Stimulated activated CD8-positive, alpha-beta memory T cell treated with anti-CD3 and anti-CD28 coated beads, Interleukin-4, amount 100 ng/mL, for 1 hour (primary cell): ENCODE data around the gene CSRNP3.
"Not testable (repeated sequence)": the region's sequence is repeated elsewhere in the genome, so short reads cannot be mapped to it uniquely, and the experiment has no call there.

Experiments used
- DNase-seq, 2 donors: peaks; one replicate each; pipeline ENCODE4 v3.0.0-alpha.2; 2020; ENCODE audit warnings: low read depth in 2 of 2, low spot score in 1 of 2

The CSRNP3 gene

DNA sequence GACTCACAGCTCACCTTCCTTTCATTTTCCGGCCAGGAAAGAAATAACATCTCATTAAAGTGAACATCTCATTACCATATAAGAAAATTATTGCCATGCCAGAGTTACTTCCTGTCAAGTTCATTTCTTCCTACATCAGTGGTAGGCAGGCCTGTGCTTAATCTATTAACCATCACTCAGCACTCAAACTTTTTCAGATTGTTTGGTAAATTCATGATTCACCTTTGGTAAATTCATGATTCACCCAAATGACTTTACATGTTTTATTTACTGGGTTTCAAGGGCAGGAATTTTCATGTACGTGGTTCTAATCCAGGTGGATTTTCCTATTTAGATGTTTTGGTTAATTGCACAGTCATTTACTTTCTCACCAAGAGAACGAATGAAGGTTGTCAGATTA, 116.5 kb downstream of the CSRNP3 start:
- DNase-seq = no peak

DNA sequence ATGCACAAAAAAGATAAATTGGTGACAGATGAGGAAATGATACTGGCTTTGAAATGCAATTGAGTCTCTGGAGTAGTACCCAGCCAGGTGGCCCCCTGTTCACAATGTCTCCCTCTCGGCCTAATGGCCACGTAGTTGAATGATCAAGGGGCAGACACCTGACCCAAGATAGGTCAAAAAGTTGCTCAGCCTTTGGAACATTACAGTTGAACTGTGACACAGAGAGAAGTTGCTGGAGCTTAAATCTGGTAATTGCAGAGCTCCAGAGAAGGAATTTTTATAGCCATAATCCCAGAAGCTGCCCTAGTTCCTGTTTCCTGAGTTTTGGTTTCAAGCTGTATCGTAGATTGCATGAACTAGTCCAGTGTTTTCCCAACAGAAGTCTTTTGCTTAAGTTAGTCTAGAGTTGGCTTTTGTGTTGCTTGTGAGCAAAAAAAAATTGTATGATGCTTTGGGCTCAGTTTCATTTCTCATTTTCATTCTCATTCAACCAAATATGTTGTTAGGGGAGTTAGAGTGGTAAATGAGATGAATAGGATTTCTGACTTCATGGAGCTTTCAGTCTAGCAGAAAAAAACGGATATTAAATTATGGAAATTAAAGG, 117.9 kb downstream of the CSRNP3 start:
- DNase-seq = no peak

DNA sequence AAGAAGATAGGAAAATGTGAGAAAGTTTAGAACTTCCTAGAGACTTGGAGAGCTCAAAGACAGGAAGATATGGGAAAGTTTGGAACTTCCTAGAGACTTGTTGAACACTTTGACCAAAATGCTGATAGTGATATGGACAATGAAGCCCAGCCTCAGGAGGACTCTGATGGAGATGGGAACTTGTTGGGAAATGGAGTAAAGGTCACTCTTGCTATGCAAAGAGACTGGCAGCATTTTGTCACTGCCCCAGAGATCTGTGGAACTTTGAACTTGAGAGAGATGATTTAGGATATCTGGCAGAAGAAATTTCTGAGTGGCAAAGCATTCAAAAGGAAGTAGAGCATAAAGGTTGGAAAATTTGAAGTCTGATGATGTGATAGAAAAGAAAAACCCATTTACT, 121.5 kb downstream of the CSRNP3 start:
- not testable (repeated sequence) for DNase-seq

DNA sequence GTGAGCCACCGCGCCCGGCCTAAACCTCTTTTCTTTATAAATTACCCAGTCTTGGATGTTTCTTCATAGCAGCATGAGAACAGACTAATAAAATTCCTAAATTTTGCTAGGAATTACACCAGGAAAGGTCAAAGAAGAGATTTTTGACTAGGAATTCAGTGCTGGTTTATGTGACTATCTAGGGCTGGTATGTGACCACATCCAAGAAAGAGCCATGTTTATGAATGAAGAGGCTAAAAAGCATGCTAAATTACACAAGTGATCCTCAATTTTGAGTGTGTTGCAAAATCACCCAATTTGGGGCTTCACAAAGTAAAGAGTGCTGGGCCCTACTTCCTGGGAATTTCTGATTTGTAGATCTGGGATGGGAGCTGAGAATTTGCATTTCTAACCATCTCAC, 123.6 kb downstream of the CSRNP3 start:
- no peak for DNase-seq

DNA sequence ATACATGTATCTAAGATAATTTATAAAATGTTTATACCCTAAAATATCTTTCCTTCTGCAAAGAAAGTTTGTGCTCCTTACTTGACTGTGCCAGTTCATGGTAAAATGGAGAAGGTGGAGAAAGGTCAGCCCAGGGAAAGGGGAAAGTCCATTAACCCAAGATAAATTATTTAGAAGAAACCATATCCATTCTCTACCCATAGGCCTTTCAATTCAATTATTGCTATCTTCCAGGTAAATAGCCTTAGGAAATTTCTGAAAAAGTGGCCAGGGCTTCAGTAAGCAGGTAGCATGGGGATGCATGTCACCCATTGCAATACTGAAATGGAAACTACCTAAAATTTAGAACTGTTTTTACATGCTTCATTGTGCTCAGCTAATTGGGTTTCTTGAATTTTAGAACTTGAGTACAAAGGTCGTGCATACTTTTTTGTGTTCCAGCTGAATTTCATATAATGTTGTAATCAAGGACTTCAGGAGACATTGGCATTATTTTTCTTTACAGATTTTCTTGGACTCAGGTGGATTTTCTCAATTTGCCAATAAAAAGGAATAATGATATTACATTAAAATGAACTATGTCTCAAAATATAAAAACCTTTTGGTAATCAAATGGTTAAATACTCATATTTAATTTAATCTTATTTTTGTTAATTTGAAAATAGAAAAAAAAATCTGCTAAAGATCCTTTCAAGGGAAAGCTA, 124.9 kb downstream of the CSRNP3 start:
- no peak for DNase-seq

DNA sequence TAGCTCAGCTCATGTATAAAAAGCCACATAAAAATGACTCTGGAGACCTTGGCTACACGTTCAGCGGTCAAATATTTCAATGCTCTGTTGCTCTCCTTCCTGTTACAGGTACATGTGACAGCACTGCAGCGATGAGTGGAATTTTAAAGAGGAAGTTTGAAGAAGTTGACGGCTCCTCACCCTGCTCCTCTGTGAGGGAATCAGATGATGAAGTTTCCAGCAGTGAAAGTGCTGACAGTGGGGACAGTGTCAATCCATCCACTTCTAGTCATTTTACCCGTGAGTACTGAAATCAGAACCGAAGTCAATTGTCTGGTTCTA, 125.4 kb downstream of the CSRNP3 start:
- no peak for DNase-seq

DNA sequence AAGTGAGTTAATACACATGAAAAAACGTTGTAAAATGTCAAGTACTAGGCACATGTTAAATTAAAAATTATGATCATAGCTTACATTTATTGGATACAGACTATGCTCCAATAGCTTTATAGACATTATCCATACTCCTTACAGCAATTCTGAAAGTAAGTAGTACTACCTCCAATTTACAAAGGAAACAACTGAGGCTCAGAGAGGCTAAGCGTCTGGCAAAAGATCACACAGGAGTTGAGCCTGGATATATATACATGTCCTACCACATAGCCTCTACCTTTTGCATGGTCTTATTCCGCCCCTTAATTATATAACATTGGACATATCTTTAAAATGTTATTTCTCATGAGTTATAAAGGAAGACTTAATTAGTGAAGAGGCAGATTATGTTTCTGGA, 127.3 kb downstream of the CSRNP3 start:
- DNase-seq = no peak

DNA sequence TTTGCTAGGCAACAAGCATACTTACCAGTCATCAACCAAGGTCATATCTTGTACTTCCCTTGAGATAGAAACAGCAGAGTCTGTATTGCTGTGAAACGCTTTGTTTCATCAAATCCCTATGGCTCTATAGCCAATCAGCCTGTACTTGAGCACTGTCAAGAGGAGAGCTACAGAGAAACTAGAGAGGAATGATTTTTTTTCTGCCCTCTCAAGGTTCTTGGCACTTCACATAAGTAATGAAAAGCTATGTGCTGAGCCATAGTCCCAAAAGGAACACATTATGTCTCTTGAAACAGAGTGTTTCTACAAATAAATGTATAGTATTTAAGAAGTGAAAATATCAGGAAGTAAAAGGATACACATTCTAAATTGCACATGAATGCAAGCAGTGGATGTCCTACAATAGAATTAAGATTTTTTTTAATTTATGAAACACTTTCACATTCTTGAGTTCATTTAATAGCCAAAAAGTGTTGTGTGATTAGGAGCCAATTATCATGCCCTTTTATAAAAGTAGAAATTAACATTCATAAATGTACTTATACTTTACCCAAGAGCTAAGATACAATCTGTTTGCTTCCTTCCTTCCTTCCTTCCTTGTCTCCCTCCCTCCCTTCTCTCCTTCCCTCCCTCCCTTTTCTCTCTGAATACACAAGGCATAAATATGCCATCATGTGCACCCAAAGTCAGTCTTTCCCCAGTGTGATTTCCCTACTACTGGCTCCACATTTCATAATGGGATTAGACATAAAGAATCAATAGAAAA, 131.8 kb downstream of the CSRNP3 start:
- DNase-seq = no peak

DNA sequence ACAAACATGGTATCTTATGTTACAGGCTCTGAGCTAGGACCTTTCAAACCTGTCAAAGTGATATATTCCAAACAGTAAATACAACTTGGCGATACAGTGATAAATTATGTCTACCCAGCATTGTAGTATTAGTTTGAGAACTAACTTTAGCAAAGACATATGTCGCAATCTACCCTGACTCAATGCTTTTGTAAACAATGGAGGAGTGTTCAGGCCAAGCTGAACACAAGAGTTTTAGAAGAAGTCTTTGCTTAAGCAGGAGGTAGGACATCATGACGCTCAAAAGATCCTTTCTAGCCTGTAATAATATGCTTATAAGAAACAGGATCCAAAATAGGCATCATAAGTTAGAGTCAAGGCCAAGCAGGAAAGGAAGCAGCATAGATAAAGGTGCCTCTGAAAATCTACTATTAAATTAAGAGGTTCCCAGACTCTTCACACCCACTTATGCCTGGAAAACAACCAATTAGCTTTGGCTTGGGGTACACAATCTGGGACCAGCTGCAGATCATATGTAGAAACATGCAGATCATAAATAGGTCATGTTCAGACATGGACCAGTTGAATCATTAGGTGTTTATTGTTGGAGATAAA, 132.5 kb downstream of the CSRNP3 start:
- no peak for DNase-seq

DNA sequence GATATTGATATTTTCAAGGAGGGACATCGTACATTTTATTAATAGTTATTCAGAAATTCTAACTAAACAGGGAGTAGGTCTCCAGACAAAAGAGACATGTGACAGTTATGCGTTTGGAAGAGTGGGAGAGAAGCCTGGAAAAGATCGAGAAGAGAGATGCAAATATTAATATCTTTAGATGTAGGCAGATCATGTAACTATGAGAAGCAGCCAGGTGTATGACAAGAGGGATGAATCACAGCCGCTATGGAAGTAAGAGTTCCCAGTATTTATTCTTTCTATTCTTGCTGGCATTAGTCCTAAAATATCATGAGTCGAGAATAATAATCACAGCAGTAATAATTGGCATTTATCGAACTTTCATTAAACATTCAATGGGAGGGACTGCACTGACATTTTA, 140.2 kb downstream of the CSRNP3 start:
- no peak for DNase-seq

DNA sequence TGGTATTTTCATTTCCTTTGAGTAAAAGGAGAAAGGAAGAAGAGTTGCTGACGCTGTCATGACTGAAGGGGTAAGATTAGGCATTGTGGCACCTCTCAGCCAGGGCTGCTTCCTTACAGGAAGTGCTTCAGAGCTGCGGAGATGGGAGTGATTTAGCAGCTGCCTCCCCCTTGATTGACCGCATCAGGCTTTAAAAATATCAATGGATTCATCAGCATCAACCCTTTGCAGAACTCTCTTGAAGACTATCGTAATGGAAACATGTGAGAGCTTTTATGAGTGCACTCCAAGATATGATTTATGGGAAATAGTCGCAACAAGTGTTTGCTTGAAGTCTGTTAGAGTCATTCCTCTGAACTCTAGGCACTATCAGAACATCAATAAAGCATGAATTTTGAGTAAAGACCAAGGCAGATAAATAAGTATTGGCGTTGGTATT, 141.1 kb downstream of the CSRNP3 start:
- no peak for DNase-seq

DNA sequence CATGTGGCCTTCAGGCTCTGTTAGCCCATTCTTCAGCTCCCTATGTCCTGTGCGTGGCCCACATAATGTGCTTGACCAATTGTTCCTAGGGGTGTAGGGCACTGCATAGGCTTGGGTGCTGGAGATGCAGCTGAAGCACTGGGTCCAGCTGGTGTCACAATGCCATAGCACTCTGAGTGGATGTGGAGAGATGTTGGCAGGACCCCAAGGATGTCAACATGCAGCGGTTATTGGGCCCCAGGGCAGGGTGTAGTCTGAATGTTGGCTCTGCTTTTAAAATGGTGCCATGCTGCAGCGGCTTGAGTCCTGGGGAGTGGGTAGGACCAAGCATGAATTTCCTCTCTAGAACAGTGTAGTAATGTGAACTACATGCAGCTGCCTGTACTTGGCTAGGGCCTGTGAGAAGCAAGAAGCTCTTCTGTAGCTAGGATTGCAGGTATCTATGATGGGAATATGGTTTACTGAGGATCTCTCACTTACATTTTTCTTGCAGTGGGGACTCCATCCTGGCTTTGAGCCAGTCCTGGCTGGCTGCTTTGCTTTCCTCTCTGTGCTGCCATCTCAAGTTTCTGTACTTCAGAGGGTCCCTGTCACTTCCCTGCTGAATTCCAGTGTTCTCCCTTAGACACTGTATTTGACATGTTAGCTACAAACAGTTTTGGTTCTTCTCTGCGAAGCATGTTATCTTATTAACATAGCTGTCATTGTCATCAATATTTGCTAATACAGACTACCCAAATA, 148.4 kb downstream of the CSRNP3 start:
- no peak for DNase-seq

DNA sequence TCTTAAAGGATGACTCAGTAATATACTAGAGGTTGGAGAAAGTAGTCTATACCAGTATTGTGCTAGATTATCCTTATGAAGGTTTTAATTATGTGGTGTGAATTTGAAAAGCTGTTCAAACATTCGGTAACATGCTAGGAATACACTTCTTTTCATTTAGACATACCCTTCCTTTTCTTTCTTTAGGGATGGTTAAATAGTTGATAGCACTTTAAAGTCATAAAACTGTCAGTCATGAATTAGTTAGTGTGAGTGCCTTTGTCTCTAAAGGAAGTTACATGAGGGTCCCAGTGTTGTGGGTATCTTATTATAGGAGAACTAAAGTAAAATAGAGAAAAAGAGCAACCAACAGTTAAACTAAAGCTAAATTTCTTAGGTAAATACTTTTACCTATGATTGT, 149.3 kb downstream of the CSRNP3 start:
- DNase-seq = no peak

DNA sequence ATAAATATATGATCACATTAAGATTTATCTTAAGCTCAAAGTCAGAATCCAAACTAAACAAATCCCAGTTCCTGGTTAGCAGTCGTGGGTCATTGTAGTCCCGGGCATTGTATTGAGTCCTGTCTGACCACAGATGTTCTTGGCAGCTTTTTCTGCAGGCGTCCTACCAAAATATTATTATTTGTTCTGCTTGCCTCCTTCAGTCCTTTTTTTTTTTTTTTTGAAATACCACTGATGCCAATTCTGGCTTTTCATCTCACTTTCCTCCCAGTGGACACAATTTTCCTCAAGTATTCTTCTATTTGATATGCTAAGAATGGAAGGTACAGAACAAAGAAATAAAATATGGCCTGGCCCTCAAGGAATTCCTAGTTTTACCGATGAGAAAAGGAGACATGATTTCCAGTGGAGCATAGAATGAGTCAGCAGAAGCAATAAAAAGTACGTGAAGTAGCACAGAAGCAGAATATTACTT, 151.6 kb downstream of the CSRNP3 start:
- DNase-seq = no peak

DNA sequence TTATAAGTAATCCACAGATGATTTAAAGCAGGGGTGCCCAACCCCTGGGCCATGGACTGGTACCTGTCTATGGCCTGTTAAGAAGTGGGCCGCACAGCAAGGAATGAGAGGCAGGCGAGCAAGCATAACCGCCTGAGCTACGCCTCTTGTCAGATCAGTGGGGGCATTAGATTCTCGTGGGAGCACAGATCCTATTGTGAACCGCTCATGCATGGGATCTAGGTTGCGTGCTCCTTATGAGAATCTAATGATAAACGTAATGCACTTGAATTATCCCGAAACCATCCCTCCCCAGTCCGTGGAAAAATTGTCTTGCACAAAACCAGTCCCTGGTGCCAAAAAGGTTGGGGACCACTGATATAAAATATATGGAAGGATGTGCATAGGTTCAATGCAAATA, 153.7 kb downstream of the CSRNP3 start:
- no peak for DNase-seq

DNA sequence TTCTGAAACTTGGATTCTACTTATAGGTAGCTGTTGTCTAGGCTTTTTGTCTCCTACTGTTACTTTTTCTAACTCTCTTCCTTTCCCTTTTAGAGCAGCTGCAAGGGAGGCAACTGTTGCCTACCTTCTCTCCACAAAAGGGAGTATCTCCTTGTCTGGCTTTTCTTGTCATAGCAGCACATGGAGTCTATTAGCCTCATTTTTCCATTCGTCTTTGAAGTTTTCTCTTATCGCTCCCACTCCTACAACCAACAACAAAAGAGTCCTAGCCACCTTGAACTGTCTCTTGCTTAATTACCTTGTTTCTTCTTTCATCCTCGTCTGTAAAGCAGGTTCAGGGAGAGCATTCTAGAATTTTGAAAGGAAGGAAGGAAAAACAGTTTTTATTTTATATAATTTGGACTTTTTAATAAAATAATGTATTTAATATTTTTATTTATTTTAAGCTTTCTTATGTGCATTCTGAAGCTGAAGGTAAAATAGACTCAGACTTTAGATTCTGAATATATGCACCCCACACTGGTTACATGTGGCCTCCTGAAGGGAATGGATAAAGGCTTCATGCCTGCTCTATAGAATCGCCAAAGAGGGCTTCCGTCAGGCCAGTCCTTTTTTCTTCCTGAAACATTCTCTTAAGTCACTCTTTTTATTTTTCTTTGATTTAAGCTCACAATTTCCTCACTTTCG, 154.4 kb downstream of the CSRNP3 start:
- no peak for DNase-seq

DNA sequence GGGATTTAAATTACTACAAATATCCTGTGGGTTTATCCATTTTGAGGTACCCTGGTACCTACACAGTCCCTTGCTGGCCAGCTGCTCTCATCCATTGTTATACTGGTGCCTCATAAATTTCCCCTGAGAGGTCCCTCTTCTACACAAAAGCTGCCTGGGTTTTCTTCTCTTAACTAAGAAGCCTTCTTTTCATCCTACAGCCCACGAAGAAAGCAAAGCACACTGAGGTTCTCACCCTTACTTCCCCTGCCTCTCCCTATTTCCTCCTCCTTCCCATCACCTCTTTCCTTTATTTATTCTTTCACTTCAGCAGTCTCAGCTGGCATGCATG, 154.9 kb downstream of the CSRNP3 start:
- DNase-seq = no peak

DNA sequence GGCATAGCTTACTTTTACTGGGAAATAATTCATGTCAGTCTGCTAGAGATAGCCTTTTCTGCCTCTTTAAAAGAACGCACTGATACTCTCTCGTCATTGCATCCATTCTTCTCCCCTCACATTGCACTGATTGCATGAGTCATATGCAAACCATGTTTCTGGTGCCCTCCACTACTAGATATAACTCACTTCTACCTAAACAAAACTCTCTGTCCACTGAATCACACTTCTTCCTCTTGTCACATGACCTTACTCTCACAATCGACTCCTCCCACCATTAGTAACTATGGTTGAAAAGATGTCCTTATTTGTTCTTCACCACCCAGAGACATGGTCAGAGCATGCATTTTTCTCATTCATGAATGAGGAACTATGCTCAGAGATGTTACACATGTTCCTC, 158.0 kb downstream of the CSRNP3 start:
- no peak for DNase-seq

DNA sequence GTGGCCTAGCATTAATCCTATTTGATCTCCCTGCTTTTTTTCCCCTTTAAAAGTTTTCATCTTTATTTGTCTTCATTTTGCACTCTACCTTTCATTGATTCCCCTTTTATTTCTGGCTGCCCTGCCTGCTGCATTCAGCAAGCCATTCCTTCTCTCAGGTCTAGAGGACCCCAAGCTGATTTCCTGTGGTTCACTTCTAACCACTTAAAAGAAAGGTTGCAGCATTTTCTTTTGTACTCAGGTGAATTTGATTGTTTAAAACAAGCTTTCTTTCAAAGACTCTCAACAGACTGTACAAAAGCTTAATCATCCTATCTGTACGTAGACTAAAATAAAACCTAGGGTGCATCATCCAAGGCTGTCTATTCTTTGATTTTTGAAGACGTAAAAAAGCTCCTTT, 160.3 kb downstream of the CSRNP3 start:
- no peak for DNase-seq

DNA sequence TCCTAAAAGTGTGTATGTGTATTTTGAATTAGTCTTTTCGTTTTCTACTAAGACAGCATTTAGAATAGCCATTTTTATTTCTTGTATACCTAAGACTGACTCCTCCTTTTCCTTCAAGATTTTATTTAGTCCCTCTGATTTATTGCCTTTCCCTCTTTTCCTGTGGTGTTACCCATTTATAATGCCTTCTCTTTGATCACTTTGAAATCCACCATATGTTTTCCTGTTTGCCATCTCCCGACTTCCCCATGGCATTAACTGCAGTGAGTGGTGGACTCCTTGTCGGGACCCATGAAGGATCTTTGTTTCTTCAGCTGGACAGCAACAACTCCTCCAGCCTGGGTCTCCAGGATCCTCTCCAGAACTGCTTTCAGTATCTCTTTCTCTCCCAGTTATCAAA, 160.7 kb downstream of the CSRNP3 start:
- no peak for DNase-seq

DNA sequence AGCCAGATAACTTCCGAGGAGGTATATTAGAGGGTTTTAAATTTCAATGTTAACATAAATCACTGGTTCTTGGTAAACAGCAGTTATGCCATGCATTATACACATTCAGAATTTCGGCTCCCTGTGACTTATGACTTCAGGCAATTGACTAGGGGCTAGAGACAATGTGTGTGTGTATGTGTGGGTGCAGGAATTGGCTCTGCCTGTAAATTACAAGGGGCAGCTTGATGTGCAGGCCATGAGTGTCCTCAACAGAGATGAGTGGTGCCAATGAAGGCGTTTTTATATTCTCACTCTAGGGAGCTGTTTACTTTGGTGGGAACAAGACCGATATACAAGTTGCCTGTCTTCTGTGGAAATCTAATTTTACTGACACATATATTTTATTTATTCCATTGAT, 161.6 kb downstream of the CSRNP3 start:
- no peak for DNase-seq
